Epithelial cell of esophagus (primary cell): Measurements from ENCODE around the gene PRIMA1.

Experiments used
- DNase-seq: peaks from one replicate; pipeline ENCODE4 v3.0.0; 2010; ENCODE audit warnings: low read depth
- H3K4me3 ChIP-seq: 2 replicates; pipeline ENCODE4 v1.5.1; 2011; ENCODE audit warnings: mild to moderate bottlenecking, low read length, control low read depth
- CTCF ChIP-seq: IDR thresholded peaks from 2 replicates; pipeline ENCODE4 v1.5.1; 2011; ENCODE audit warnings: low read depth, mild to moderate bottlenecking, low read length, control low read depth, inconsistent platforms; ENCODE audit not compliant: insufficient read depth; ENCODE audit errors: missing control alignments

PRIMA1 gene

GRCh38 chr14:93727039-93727740, 61.1 kb downstream of the PRIMA1 start:
- DNase-seq, result no peak
- H3K4me3 ChIP-seq, result no peak overlapping the region
- TF ChIP-seq CTCF, result no peak

GRCh38 chr14:93725993-93726392, 62.3 kb downstream of the PRIMA1 start:
- no peak for TF ChIP-seq CTCF
- H3K4me3 ChIP-seq, result no peak overlapping the region
- DNase-seq, result no peak

- TF ChIP-seq CTCF, result no peak
- H3K4me3 ChIP-seq, result no peak overlapping the region
- DNase-seq, result no peak
Observed at GRCh38 chr14:93725002-93725582, 63.2 kb downstream of the PRIMA1 start.

- no peak overlapping the region for H3K4me3 ChIP-seq
- no peak for TF ChIP-seq CTCF
- no peak for DNase-seq
Observed at GRCh38 chr14:93723001-93723400, 65.3 kb downstream of the PRIMA1 start.

- no peak for TF ChIP-seq CTCF
- no peak overlapping the region for H3K4me3 ChIP-seq
- no peak for DNase-seq
Observed at GRCh38 chr14:93720981-93721483, 67.3 kb downstream of the PRIMA1 start.

- H3K4me3 ChIP-seq, result no peak overlapping the region
- DNase-seq, result no peak
- TF ChIP-seq CTCF, result no peak
Observed at GRCh38 chr14:93720076-93720815, 68.0 kb downstream of the PRIMA1 start.
